ENCODE results near the gene SH3PXD2B. TPM values are rescaled to one million over a fixed set of nuclear protein-coding genes. Genes with fewer than 3 reads are reported as not detected.

SH3PXD2B gene
- total and polyA plus RNA-seq, 10 of the 15 experiments (the other 5 are each of a cell fraction or from before 2014, with no cell fraction given), result 0.05 to 1.6 (median 0.57) TPM

- SMC1A ChIA-PET (ENCODE audit: uncharacterized antibody, unreplicated experiment), result no interaction called here
- H3K4me1 ChIP-seq (ENCODE audit: control insufficient read depth, insufficient read depth, low read length), result no peaks in the 10 kb centered on the region
- FAIRE-seq (no peak), ATAC-seq (no peak), DNase-seq (ENCODE audit: low read depth, low spot score) (no peak)
- H3K9me3 ChIP-seq (replicated peaks; ENCODE audit: control insufficient read depth, insufficient read depth, low read length), result no peaks in the 10 kb centered on the region
- no peak overlapping the region for H3K9ac ChIP-seq (ENCODE audit: control insufficient read depth, insufficient read depth, low read length)
- no peak overlapping the region for H3K27ac ChIP-seq (ENCODE audit: control insufficient read depth, insufficient read depth)
- POLR2A ChIA-PET, result no interaction called here
- 19% methylated on average over 6 of the region's 6 CpGs for whole genome bisulfite sequencing (ENCODE audit: insufficient coverage, insufficient replicate concordance, low lambda C conversion rate, missing lambda C conversion rate)
- RAD21 ChIA-PET (ENCODE audit: unreplicated experiment), result interaction anchor here (0.5 kb wide), 1 partner anchor 110 kb away, joined by 4 read pairs; no protein-coding TSS in a partner anchor
- no peaks in the 10 kb centered on the region; a peak in 1 of 4 replicates for H3K27me3 ChIP-seq (replicated peaks in 1 of 2; ENCODE audit: control insufficient read depth in 2 of 2, insufficient read depth in 2 of 2, low read length in 1 of 2)
- no peaks in the 10 kb centered on the region for H3K79me2 ChIP-seq (ENCODE audit: control insufficient read depth, insufficient read depth, low read length)
- intact Hi-C loops (cut with micrococcal nuclease; ENCODE audit: unreplicated experiment), result no loop called here
- no peak overlapping the region for H3K4me3 ChIP-seq
- BruUV-seq (replicated peaks), result no TSS peak
- no peaks in the 10 kb centered on the region for H3K36me3 ChIP-seq (ENCODE audit: control insufficient read depth in 2 of 2, insufficient read depth in 2 of 2, low read length in 1 of 2)
- no peak overlapping the region for H2AFZ ChIP-seq (ENCODE audit: control insufficient read depth, low read depth, low read length)
- H3K4me2 ChIP-seq (ENCODE audit: control insufficient read depth, insufficient read depth), result no peak overlapping the region
- H4K20me1 ChIP-seq (ENCODE audit: control insufficient read depth, insufficient read depth), result no peaks in the 10 kb centered on the region
- CTCF ChIA-PET, result interaction anchor here (0.6 to 1.2 kb wide), 2 partner anchors 9 to 37 kb away, joined by 3 read pairs; no protein-coding TSS in a partner anchor
- in situ Hi-C loops (cut with MboI), result no loop called here
- TF ChIP-seq RUNX3 (IDR thresholded peaks at IDR 0.05; ENCODE audit: low read length) (no peak), EP300 (IDR thresholded peaks at IDR 0.05; ENCODE audit: borderline replicate concordance in 1 of 2, control insufficient read depth in 1 of 2, low read depth in 2 of 2, low read length in 2 of 2) (no peak), JUND (IDR thresholded peaks at IDR 0.05; ENCODE audit: low read depth, low read length) (no peak), USF2 (IDR thresholded peaks at IDR 0.05; ENCODE audit: borderline replicate concordance, low read depth, low read length) (no peak), NFIC (IDR thresholded peaks at IDR 0.05; ENCODE audit: low read depth, low read length) (no peak), TCF12 (IDR thresholded peaks at IDR 0.05; ENCODE audit: low read depth, low read length) (no peak), CREM (IDR thresholded peaks at IDR 0.05; ENCODE audit: low read depth) (no peak), MYC (IDR thresholded peaks at IDR 0.05; ENCODE audit: insufficient read depth, insufficient read length, insufficient replicate concordance, low read length, severe bottlenecking) (no peak), PBX3 (IDR thresholded peaks at IDR 0.05; ENCODE audit: insufficient replicate concordance, low read depth, low read length) (no peak), ASH2L (IDR thresholded peaks at IDR 0.05; ENCODE audit: borderline replicate concordance, low read depth) (no peak), RFX5 (IDR thresholded peaks at IDR 0.05; ENCODE audit: low read depth, low read length) (no peak), USF1 (IDR thresholded peaks at IDR 0.05; ENCODE audit: borderline replicate concordance, extremely low read length, insufficient read depth, low read depth, low read length) (no peak), POLR2AphosphoS2 (IDR thresholded peaks at IDR 0.05; ENCODE audit: low read depth, low read length) (no peak), CBFB (IDR thresholded peaks at IDR 0.05; ENCODE audit: low read depth) (no peak), WRNIP1 (IDR thresholded peaks at IDR 0.05; ENCODE audit: borderline replicate concordance, low read depth, low read length) (no peak), TCF7 (IDR thresholded peaks at IDR 0.05; ENCODE audit: borderline replicate concordance) (no peak), HDAC6 (IDR thresholded peaks at IDR 0.05; ENCODE audit: unreplicated experiment) (no peak), MEF2A (IDR thresholded peaks at IDR 0.05; ENCODE audit: insufficient read depth, low read depth, low read length) (no peak)
- TF ChIP-seq, protein P1, sequence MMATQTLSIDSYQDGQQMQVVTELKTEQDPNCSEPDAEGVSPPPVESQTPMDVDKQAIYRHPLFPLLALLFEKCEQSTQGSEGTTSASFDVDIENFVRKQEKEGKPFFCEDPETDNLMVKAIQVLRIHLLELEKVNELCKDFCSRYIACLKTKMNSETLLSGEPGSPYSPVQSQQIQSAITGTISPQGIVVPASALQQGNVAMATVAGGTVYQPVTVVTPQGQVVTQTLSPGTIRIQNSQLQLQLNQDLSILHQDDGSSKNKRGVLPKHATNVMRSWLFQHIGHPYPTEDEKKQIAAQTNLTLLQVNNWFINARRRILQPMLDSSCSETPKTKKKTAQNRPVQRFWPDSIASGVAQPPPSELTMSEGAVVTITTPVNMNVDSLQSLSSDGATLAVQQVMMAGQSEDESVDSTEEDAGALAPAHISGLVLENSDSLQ (IDR thresholded peaks at IDR 0.05), result no peak
Observed at GRCh38 chr5:172424808-172425207, 29.5 kb downstream of the SH3PXD2B start.

Measured in GM12878 (cell line).